ENCODE data around the gene CCDC8. TPM values are rescaled to one million over a fixed set of nuclear protein-coding genes. Genes with fewer than 3 reads are reported as not detected.

CCDC8 gene
- total and polyA plus RNA-seq, 9 donors: 20.1 to 82.6 (median 59.5) TPM

DNA sequence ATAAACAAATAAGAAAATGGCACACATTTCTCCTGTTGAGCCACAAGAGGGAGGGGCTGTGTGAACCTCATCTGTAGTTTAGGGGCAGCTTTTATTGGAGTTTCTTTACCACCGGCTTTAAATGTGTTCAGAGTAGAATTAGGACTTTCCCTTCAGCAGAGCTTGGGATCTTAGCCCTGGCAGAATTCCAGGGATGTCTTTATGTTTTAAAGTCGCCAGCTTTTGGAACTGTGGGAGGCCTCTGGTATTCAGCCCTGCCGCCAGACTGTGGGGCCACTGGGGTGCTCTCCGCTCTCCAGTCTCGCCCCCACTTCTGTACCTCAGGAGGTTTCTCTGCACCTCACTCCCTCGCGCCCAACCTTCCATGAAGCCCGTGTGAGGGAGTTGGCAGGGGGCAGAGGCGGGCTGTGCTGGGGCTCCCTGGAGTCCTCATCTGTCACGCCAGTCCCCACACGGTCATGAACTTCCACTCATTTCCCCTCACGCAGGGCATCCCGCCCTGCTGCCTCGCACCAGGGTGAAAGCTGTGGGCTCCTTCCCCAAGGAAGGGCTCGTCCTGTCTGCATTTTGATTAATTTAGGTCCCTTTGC is 31.5 kb downstream of the CCDC8 start:
- no peaks in the 10 kb centered on the region for H3K9me3 ChIP-seq
- TF ChIP-seq EP300 (IDR thresholded peaks at IDR 0.05): no peak
- TF ChIP-seq CTCF (IDR thresholded peaks at IDR 0.05): no peak
- no peak for TF ChIP-seq POLR2A (IDR thresholded peaks at IDR 0.05)
- peak in 1 of 5 donors; percentile 31 for DNase-seq

GRCh38 chr19:46381346-46381745 is 32.0 kb downstream of the CCDC8 start:
- peak in 1 of 5 donors; percentile 4 for DNase-seq
- no peak overlapping the region for H3K27ac ChIP-seq
- 94 to 100% (median 97%) methylated on average over 2 of the region's 2 CpGs for WGBS, 3 donors
- H3K4me3 ChIP-seq: no peak overlapping the region
- no peaks in the 10 kb centered on the region for H3K27me3 ChIP-seq
- no peak for TF ChIP-seq EP300 (IDR thresholded peaks at IDR 0.05)
- no peaks in the 10 kb centered on the region for H3K9me3 ChIP-seq
- H3K4me1 ChIP-seq (ENCODE audit: insufficient read depth): peaks cover 7% of the 10 kb centered on the region
- intact Hi-C loops (cut with DNase I): no loop called here
- H3K36me3 ChIP-seq: no peaks in the 10 kb centered on the region

More for the DNA sequence above, 31.5 kb downstream of the CCDC8 start:
- peaks cover 7% of the 10 kb centered on the region for H3K4me1 ChIP-seq (ENCODE audit: insufficient read depth)
- H3K4me3 ChIP-seq: no peak overlapping the region
- H3K27me3 ChIP-seq: no peaks in the 10 kb centered on the region
- intact Hi-C loops (cut with DNase I): no loop called here
- WGBS, 3 donors: 75 to 88% (median 86%) methylated on average over 15 of the region's 15 CpGs
- H3K27ac ChIP-seq: no peak overlapping the region
- no peaks in the 10 kb centered on the region for H3K36me3 ChIP-seq

DNA sequence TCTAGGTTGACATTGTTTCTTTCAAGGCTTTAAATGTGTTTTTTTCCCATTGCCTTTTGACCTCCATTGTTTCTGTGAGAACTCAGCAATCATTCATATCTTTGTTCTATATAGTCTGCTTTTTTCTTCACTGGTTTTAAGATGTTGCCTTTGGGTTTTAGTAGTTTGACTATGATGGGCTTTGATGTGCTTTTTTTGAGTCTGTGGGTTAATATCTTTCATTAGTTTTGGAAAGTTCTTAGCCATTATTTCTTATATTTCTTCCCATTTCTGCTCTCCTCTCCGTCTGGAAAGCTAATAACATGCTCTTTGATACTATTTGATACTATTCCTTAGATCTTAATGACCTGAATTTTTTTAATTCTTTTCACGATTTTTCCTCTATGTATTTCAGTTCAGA is 32.7 kb downstream of the CCDC8 start:
- H3K27ac ChIP-seq: no peak overlapping the region
- intact Hi-C loops (cut with DNase I): no loop called here
- TF ChIP-seq EP300 (IDR thresholded peaks at IDR 0.05) (no peak), CTCF (IDR thresholded peaks at IDR 0.05) (no peak), POLR2A (IDR thresholded peaks at IDR 0.05) (no peak)

GRCh38 chr19:46378268-46378667 is 35.1 kb downstream of the CCDC8 start:
- Histone ChIP-seq H3K27me3 (no peaks in the 10 kb centered on the region), H3K4me3 (no peak overlapping the region), H3K4me1 (ENCODE audit: insufficient read depth) (peaks cover 10% of the 10 kb centered on the region), H3K9me3 (no peaks in the 10 kb centered on the region), H3K36me3 (no peaks in the 10 kb centered on the region), H3K27ac (peak overlapping the region; percentile 33 to 35)
- WGBS, 3 donors: 5 to 8% (median 6%) methylated on average over 2 of the region's 2 CpGs
- no peak for TF ChIP-seq CTCF (IDR thresholded peaks at IDR 0.05)
- TF ChIP-seq POLR2A (IDR thresholded peaks at IDR 0.05): no peak
- no peak for TF ChIP-seq EP300 (IDR thresholded peaks at IDR 0.05)
- intact Hi-C loops (cut with DNase I): no loop called here
- DNase-seq: no peak

More for the DNA sequence above, 32.7 kb downstream of the CCDC8 start:
- H3K4me3 ChIP-seq: no peak overlapping the region
- no peaks in the 10 kb centered on the region for H3K9me3 ChIP-seq
- WGBS, 3 donors: 84 to 96% (median 93%) methylated on average over 2 of the region's 2 CpGs
- no peaks in the 10 kb centered on the region for H3K27me3 ChIP-seq
- H3K36me3 ChIP-seq: no peaks in the 10 kb centered on the region
- DNase-seq: no peak
- peaks cover 7% of the 10 kb centered on the region for H3K4me1 ChIP-seq (ENCODE audit: insufficient read depth)
